Endothelial cell of umbilical vein (primary cell): ENCODE measurements around the gene SLC30A1.

Source experiments
- EZH2 ChIP-seq: IDR thresholded peaks from 2 replicates; pipeline ENCODE4 v1.6.1; 2012; ENCODE audit warnings: borderline replicate concordance, low read depth, mild to moderate bottlenecking, moderate library complexity, low read length, inconsistent platforms; ENCODE audit not compliant: severe bottlenecking
- FOS ChIP-seq: IDR thresholded peaks from 2 replicates; pipeline ENCODE4 v1.6.1; 2011; ENCODE audit warnings: mild to moderate bottlenecking, low read length, moderate library complexity, borderline replicate concordance; ENCODE audit not compliant: insufficient read depth
- MYC ChIP-seq: IDR thresholded peaks from one replicate; pipeline ENCODE4 v1.6.1; 2011; ENCODE audit warnings: mild to moderate bottlenecking, low read depth, low read length
- POLR2A ChIP-seq: IDR thresholded peaks from 2 replicates; pipeline ENCODE4 v1.6.1; 2012; ENCODE audit warnings: low read depth, mild to moderate bottlenecking, control low read depth, low read length
- POLR2AphosphoS5 ChIP-seq: IDR thresholded peaks from 2 replicates; pipeline ENCODE4 v1.6.1; 2012; ENCODE audit warnings: low read depth, mild to moderate bottlenecking, control low read depth, low read length, moderate library complexity; ENCODE audit not compliant: insufficient read depth
- TF ChIP-seq, protein P1 (sequence below), 2 donors: IDR thresholded peaks; 1 replicate in 1 of 2; 2 replicates in 1 of 2; pipeline ENCODE4 v1.5.1; 2011; ENCODE audit warnings: low read length in 2 of 2, mild to moderate bottlenecking in 2 of 2, moderate library complexity in 2 of 2, control low read depth in 1 of 2, inconsistent platforms in 1 of 2, low read depth in 1 of 2; ENCODE audit not compliant: insufficient read depth in 1 of 2; ENCODE audit errors: extremely low read depth in 1 of 2

- TF ChIP-seq, protein P1, sequence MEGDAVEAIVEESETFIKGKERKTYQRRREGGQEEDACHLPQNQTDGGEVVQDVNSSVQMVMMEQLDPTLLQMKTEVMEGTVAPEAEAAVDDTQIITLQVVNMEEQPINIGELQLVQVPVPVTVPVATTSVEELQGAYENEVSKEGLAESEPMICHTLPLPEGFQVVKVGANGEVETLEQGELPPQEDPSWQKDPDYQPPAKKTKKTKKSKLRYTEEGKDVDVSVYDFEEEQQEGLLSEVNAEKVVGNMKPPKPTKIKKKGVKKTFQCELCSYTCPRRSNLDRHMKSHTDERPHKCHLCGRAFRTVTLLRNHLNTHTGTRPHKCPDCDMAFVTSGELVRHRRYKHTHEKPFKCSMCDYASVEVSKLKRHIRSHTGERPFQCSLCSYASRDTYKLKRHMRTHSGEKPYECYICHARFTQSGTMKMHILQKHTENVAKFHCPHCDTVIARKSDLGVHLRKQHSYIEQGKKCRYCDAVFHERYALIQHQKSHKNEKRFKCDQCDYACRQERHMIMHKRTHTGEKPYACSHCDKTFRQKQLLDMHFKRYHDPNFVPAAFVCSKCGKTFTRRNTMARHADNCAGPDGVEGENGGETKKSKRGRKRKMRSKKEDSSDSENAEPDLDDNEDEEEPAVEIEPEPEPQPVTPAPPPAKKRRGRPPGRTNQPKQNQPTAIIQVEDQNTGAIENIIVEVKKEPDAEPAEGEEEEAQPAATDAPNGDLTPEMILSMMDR (IDR thresholded peaks at IDR 0.05; ENCODE audit: extremely low read depth in 1 of 2, insufficient read depth in 1 of 2, low read depth in 1 of 2, low read length in 2 of 2) = no peak
- TF ChIP-seq POLR2A (no peak), MYC (no peak), POLR2AphosphoS5 (no peak), FOS (no peak), EZH2 (no peak)
These were observed 11.1 kb upstream of the SLC30A1 start for GRCh38 chr1:211589782-211590721.
